ENCODE measurements around the gene SLC40A1. TPM values are rescaled to one million over a fixed set of nuclear protein-coding genes. Genes with fewer than 3 reads are reported as not detected.

Gene SLC40A1
- total RNA-seq, 1 donor from 2014 or later: 48.6 TPM

DNA sequence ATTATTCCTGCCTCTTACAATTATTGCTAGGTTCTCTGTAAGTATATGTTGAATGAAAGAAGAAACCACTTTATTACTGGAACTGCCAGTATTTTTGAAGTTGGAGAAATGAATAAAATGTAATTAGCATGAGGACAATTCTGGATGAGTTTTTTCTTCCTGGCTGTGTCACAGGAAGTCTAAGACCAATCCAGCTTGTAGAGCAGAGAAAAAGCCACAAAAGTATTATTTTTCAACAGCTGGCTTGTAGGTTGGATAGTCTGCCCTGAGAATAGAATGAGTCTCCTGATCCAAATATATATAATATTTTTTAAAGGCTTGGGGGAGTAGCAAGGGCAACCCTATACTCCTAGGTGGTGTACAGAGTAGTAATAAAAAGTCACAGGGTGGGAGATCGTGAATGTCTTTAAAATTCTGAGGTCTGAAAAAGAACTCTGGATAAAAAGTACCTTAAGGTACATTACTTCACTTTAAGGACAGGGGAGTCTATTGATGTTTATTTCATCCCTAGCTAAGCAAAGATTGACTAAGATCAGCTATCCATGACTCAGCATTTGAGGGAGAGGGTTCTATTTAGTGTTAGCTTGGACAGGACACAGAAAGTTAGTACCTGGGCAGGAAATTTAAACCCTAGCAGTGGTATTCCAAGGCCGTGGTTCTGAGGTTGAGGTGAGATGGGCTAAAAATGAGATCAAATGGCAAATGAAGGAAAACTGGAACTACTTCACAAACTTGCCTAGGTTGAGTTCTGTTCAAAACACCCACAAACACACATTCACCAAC, 31.7 kb downstream of the SLC40A1 start:
- intact Hi-C loops (cut with DNase I): no loop called here
- ATAC-seq (peak; percentile 1), DNase-seq (ENCODE audit: low spot score) (no peak)

- DNase-seq (ENCODE audit: low spot score) (no peak), ATAC-seq (peak; percentile 85)
- intact Hi-C loops (cut with DNase I): no loop called here
Observed at GRCh38 chr2:189545418-189545817, 35.2 kb downstream of the SLC40A1 start.

- ATAC-seq (peak; percentile 63), DNase-seq (ENCODE audit: low spot score) (no peak)
- intact Hi-C loops (cut with DNase I): no loop called here
Observed at GRCh38 chr2:189544318-189545042, 36.1 kb downstream of the SLC40A1 start.

DNA sequence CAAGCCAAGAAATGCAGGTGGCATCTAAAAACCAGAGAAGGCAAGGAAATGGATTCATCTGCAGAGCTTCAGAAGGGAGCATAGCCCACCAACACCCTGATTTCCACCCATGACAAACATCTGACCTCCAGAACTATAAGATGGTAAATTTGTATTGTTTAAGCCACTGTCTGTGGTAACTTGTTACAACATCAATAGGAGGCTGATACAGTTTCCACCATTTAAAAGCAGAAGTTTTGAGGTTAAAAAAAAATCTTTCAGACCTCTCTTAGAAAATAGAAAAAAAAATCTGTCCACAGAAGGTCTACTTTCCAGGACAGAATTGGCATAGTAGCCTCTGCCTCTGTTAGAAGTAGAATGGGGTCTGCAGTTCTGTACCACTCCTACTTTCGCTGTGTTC, 37.2 kb downstream of the SLC40A1 start:
- ATAC-seq: no peak
- no peak for DNase-seq (ENCODE audit: low spot score)
- intact Hi-C loops (cut with DNase I): no loop called here

DNA sequence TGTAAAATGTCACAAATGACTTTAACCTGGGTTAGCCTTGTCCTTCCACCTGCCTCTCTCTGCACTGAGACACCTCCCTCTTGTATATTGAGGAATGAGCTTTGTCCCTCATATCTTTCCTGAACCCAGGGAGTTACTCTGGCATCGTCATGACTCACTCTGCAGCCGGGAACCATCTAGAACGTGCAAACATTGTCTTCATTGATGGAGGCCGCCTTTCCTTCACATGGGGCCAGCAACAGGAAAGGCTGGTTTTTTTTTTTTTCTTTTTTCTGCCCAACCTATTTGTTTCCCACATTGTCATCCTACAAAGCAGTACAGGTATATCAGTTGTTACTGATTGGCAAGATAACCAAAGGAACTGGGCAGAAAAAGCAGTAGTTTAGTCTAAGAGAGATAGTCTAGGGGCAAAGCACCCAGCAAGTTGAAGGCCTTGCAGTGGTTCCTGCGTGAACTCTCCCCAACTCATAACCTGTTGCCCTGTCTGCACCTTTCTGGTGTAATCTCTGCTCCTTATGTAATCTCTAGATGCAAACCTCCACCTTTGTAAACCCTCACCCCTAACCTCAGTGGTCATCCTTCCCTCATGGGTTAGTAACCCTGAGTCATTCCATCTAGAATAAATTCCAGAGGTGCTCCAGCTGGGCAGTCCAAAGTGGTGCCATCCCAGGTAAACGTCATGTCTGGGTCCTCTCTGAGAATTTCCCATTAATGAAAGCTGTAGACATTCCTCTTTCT, 38.3 kb downstream of the SLC40A1 start:
- DNase-seq (ENCODE audit: low spot score) (no peak), ATAC-seq (no peak)
- intact Hi-C loops (cut with DNase I): no loop called here

GRCh38 chr2:189541591-189541990, 39.0 kb downstream of the SLC40A1 start:
- DNase-seq (ENCODE audit: low spot score) (no peak), ATAC-seq (no peak)
- intact Hi-C loops (cut with DNase I): no loop called here

DNA sequence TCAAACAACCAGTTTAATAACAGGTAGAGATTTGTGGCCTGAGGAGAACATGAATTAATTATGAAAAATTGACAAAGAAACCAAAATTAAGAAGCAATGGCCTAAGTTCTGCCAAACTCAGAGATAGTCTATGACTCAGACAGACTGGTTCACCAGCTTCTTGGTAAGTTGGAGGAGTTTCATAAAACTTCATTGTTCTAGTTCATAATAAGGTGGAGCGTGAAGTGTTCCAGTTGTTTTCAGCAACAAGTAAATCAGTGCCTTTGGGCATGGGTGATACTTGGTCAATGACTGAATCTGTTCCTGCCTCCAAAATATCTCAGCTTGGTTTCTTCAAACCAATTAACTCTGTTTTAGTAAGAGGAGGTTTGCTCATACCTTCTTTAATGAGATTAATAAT, 40.0 kb downstream of the SLC40A1 start:
- intact Hi-C loops (cut with DNase I): no loop called here
- no peak for DNase-seq (ENCODE audit: low spot score)
- ATAC-seq: no peak

GRCh38 chr2:189538402-189538801, 42.2 kb downstream of the SLC40A1 start:
- no peak for DNase-seq (ENCODE audit: low spot score)
- no peak for ATAC-seq
- intact Hi-C loops (cut with DNase I): no loop called here

- no peak for ATAC-seq
- no peak for DNase-seq (ENCODE audit: low spot score)
- intact Hi-C loops (cut with DNase I): no loop called here
Observed at GRCh38 chr2:189536830-189537229, 43.8 kb downstream of the SLC40A1 start.

GRCh38 chr2:189534854-189535832, 45.4 kb downstream of the SLC40A1 start:
- DNase-seq (ENCODE audit: low spot score) (no peak), ATAC-seq (peak; percentile 73)
- intact Hi-C loops (cut with DNase I): no loop called here

GRCh38 chr2:189533288-189534035, 47.1 kb downstream of the SLC40A1 start:
- intact Hi-C loops (cut with DNase I): no loop called here
- peak; percentile 55 for ATAC-seq
- DNase-seq (ENCODE audit: low spot score): no peak

- intact Hi-C loops (cut with DNase I): no loop called here
- DNase-seq (ENCODE audit: low spot score): no peak
- ATAC-seq: no peak
Observed at GRCh38 chr2:189530965-189531637, 49.5 kb downstream of the SLC40A1 start.

DNA sequence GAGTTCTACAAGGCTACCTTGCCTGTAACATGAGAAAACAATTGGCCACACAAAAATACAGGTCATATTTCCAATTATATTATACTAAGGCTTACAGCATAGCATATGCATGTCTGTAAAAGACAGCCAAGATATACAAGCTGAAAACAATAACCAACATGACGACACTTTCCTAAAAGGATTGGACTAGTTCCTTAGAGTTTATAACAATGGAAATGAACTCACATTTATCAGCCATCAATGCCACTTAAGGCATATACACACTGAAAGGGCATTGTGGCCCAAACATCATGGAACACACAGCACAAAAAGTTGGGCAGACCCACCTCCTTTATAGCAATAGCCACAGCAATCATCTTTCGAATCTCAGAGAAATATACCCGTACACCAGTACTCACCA, 52.0 kb downstream of the SLC40A1 start:
- no peak for ATAC-seq
- intact Hi-C loops (cut with DNase I): no loop called here

GRCh38 chr2:189527812-189528592, 52.6 kb downstream of the SLC40A1 start:
- no peak for DNase-seq (ENCODE audit: low spot score)
- no peak for ATAC-seq
- intact Hi-C loops (cut with DNase I): no loop called here

More for the DNA sequence above, 52.0 kb downstream of the SLC40A1 start:
- no peak for DNase-seq (ENCODE audit: low spot score)

- intact Hi-C loops (cut with DNase I): no loop called here
- peak; percentile 57 for ATAC-seq
- no peak for DNase-seq (ENCODE audit: low spot score)
Observed at GRCh38 chr2:189527041-189527750, 53.4 kb downstream of the SLC40A1 start.

- ATAC-seq (no peak), DNase-seq (ENCODE audit: low spot score) (no peak)
- intact Hi-C loops (cut with DNase I): no loop called here
Observed at GRCh38 chr2:189526241-189526640, 54.3 kb downstream of the SLC40A1 start.

Data from sciatic nerve (tissue), 2 donors.